Neural cell (in vitro differentiated cells): ENCODE measurements around the gene NT5DC4.

ENCODE experiments used
- POLR2AphosphoS5 ChIP-seq: IDR thresholded peaks from 2 replicates; pipeline ENCODE4 v1.6.1; 2012
- RAD21 ChIP-seq: fragments of 450-650 bp; conservative IDR thresholded peaks from 2 replicates; pipeline ENCODE4 v1.6.1; 2014; ENCODE audit warnings: antibody characterized with exemption, mild to moderate bottlenecking, moderate library complexity
- SMC3 ChIP-seq: fragments of 450-650 bp; conservative IDR thresholded peaks from 2 replicates; pipeline ENCODE4 v1.6.1; 2014; ENCODE audit warnings: antibody characterized with exemption, mild to moderate bottlenecking, moderate library complexity; ENCODE audit not compliant: poor library complexity
- TF ChIP-seq, protein P1 (sequence below): fragments of 450-650 bp; IDR thresholded peaks from 2 replicates; pipeline ENCODE4 v1.5.1; 2014; ENCODE audit warnings: antibody characterized with exemption, mild to moderate bottlenecking, moderate library complexity; ENCODE audit not compliant: poor library complexity, severe bottlenecking

DNA sequence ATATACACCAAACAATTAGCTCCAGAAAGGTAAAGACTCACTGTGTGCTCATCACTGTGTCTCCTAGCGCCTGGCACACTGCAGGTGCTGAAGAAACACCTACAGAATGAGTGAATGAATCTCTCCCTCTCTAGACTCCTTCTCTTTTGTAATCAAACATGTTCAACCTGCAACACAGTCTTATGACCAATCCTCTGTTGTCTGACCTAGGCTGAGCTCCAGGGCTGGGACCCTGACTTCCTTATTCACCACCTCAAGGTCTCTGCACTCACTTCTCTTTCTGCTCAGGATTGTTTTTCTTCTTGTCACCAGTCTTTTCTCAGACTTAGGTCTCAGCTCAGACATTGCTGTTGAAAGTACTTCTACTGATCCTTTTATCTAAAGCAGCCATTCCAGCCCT, 33.7 kb downstream of the NT5DC4 start:
- TF ChIP-seq POLR2AphosphoS5 (no peak), RAD21 (no peak), SMC3 (no peak)
- TF ChIP-seq, protein P1, sequence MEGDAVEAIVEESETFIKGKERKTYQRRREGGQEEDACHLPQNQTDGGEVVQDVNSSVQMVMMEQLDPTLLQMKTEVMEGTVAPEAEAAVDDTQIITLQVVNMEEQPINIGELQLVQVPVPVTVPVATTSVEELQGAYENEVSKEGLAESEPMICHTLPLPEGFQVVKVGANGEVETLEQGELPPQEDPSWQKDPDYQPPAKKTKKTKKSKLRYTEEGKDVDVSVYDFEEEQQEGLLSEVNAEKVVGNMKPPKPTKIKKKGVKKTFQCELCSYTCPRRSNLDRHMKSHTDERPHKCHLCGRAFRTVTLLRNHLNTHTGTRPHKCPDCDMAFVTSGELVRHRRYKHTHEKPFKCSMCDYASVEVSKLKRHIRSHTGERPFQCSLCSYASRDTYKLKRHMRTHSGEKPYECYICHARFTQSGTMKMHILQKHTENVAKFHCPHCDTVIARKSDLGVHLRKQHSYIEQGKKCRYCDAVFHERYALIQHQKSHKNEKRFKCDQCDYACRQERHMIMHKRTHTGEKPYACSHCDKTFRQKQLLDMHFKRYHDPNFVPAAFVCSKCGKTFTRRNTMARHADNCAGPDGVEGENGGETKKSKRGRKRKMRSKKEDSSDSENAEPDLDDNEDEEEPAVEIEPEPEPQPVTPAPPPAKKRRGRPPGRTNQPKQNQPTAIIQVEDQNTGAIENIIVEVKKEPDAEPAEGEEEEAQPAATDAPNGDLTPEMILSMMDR, result no peak
